H1 (cell line): ENCODE data around the gene CELA2A. TPM values are rescaled to one million over a fixed set of nuclear protein-coding genes. Genes with fewer than 3 reads are reported as not detected.

Experiments
- CTCF ChIA-PET: fragments of 300-600 bp; sonication (Branson Sonifier 250); formaldehyde crosslinking; loops from one replicate; lab custom pipeline; 2021; ENCODE audit not compliant: partially characterized antibody; lab: Charles Lee
- POLR2A ChIA-PET: fragments of 300-600 bp; sonication (Branson Sonifier 250); formaldehyde crosslinking; loops from one replicate; lab custom pipeline; 2021; ENCODE audit warnings: inconsistent platforms; ENCODE audit not compliant: partially characterized antibody; lab: Charles Lee
- DNase-seq, 2 experiments: peaks; one replicate each; pipeline versions ENCODE4 v3.0.0 to v3.0.0-alpha.2; 2010 to 2022; ENCODE audit warnings: low spot score in 2 of 2, low read depth in 1 of 2, mixed read lengths in 1 of 2
- FAIRE-seq: peaks from 2 replicates; lab custom pipeline; 2011; peaks lifted over from hg19 to GRCh38; lab: Jason Lieb, UNC
- H2AFZ ChIP-seq: 2 replicates; pipeline ENCODE4 v1.8.1; 2012; ENCODE audit warnings: low read length, inconsistent platforms
- H2AK5ac ChIP-seq: 2 replicates; pipeline ENCODE4 v1.6.1; 2013; ENCODE audit warnings: low read depth, low read length
- H2BK120ac ChIP-seq: replicated peaks from 2 replicates; pipeline ENCODE3; 2013; ENCODE audit warnings: low read depth, low read length, inconsistent platforms
- H2BK12ac ChIP-seq: 2 replicates; pipeline ENCODE4 v1.6.1; 2013; ENCODE audit warnings: low read depth, low read length
- H2BK15ac ChIP-seq: 2 replicates; pipeline ENCODE4 v1.6.1; 2013; ENCODE audit warnings: low read length
- H2BK20ac ChIP-seq: 2 replicates; pipeline ENCODE4 v1.6.1; 2013; ENCODE audit warnings: low read length
- H2BK5ac ChIP-seq: 2 replicates; pipeline ENCODE4 v1.6.1; 2013; ENCODE audit warnings: low read depth, low read length
- H3K14ac ChIP-seq: 2 replicates; pipeline ENCODE4 v1.6.1; 2013; ENCODE audit warnings: inconsistent platforms; ENCODE audit not compliant: insufficient read length
- H3K18ac ChIP-seq: 2 replicates; pipeline ENCODE4 v1.6.1; 2013; ENCODE audit warnings: low read length; ENCODE audit errors: extremely low read depth
- H3K23ac ChIP-seq: 2 replicates; pipeline ENCODE4 v1.6.1; 2013; ENCODE audit warnings: inconsistent platforms; ENCODE audit not compliant: insufficient read length
- H3K23me2 ChIP-seq: 2 replicates; pipeline ENCODE4 v1.6.1; 2013; ENCODE audit warnings: low read depth, low read length
- H3K27ac ChIP-seq: 2 replicates; pipeline ENCODE4 v1.6.1; 2011; ENCODE audit warnings: low read depth, low read length, inconsistent platforms
- H3K27me3 ChIP-seq, 4 experiments: replicated peaks in 1 of 4; 1 replicate in 1 of 4; 2 replicates in 3 of 4; pipeline versions ENCODE4 v1.6.1 to v1.8.1; 2011 to 2013; ENCODE audit warnings: low read length in 3 of 4, mild to moderate bottlenecking in 3 of 4, inconsistent platforms in 2 of 4, mixed read lengths in 2 of 4, moderate library complexity in 1 of 4; ENCODE audit not compliant: control insufficient read depth in 3 of 4, insufficient read depth in 3 of 4; ENCODE audit errors: extremely low read depth in 1 of 4
- H3K36me3 ChIP-seq, 4 experiments: 2 replicates each; pipeline versions ENCODE4 v1.6.1 to v1.8.1; 2011 to 2013; ENCODE audit warnings: mild to moderate bottlenecking in 4 of 4, low read length in 3 of 4, moderate library complexity in 2 of 4, control low read depth in 1 of 4, inconsistent platforms in 1 of 4; ENCODE audit not compliant: insufficient read depth in 4 of 4, control insufficient read depth in 2 of 4
- H3K4ac ChIP-seq: replicated peaks from 2 replicates; pipeline ENCODE3; 2013; ENCODE audit warnings: low read length, low read depth, mixed read lengths, inconsistent platforms; ENCODE audit not compliant: insufficient read length
- H3K4me1 ChIP-seq, 4 experiments: replicated peaks in 1 of 4; 1 replicate in 1 of 4; 2 replicates in 3 of 4; pipeline versions ENCODE4 v1.6.1 to v1.8.1; 2011 to 2013; ENCODE audit warnings: low read length in 3 of 4, inconsistent platforms in 2 of 4, mixed read lengths in 1 of 4; ENCODE audit not compliant: insufficient read depth in 4 of 4, control insufficient read depth in 3 of 4
- H3K4me2 ChIP-seq, 2 experiments: 2 replicates each; pipeline versions ENCODE4 v1.6.1 to v1.8.1; 2011 to 2013; ENCODE audit warnings: low read depth in 2 of 2, low read length in 2 of 2, control low read depth in 1 of 2, inconsistent platforms in 1 of 2, mild to moderate bottlenecking in 1 of 2; ENCODE audit not compliant: insufficient read depth in 1 of 2
- H3K4me3 ChIP-seq, 4 experiments: fragments of 200-600, 300-600 bp in 1 of 4; sonication (generic), shearing (Covaris generic), sonication (Bioruptor Twin) in 1 of 4; 2 replicates each; pipeline versions ENCODE4 v1.5.1 to v1.8.1; 2011 to 2016; ENCODE audit warnings: low read length in 4 of 4, low read depth in 3 of 4, control low read depth in 2 of 4, inconsistent platforms in 2 of 4, mild to moderate bottlenecking in 2 of 4, mixed read lengths in 1 of 4, moderate library complexity in 1 of 4; ENCODE audit not compliant: insufficient read depth in 2 of 4; ENCODE audit errors: extremely low read depth in 1 of 4
- H3K56ac ChIP-seq: replicated peaks from 2 replicates; pipeline ENCODE3; 2013; ENCODE audit warnings: low read depth, mild to moderate bottlenecking, mixed read lengths, low read length, inconsistent platforms; ENCODE audit not compliant: insufficient read length
- H3K79me1 ChIP-seq: 2 replicates; pipeline ENCODE4 v1.6.1; 2013; ENCODE audit warnings: low read depth, low read length, control low read depth
- H3K79me2 ChIP-seq, 2 experiments: 2 replicates each; pipeline versions ENCODE4 v1.6.1 to v1.8.1; 2012 to 2013; ENCODE audit warnings: low read length in 2 of 2, mild to moderate bottlenecking in 2 of 2, inconsistent platforms in 1 of 2; ENCODE audit not compliant: insufficient read depth in 2 of 2, control insufficient read depth in 1 of 2
- H3K9ac ChIP-seq, 4 experiments: replicated peaks in 1 of 4; 1 replicate in 1 of 4; 2 replicates in 3 of 4; pipeline versions ENCODE4 v1.6.1 to v1.8.1; 2011 to 2013; ENCODE audit warnings: low read depth in 3 of 4, low read length in 3 of 4, control low read depth in 2 of 4, mild to moderate bottlenecking in 2 of 4, moderate library complexity in 2 of 4, inconsistent platforms in 1 of 4; ENCODE audit errors: extremely low read depth in 1 of 4
- H3K9me3 ChIP-seq, 2 experiments: 2 replicates each; pipeline versions ENCODE4 v1.6.1 to v1.8.1; 2012 to 2013; ENCODE audit warnings: mild to moderate bottlenecking in 2 of 2, moderate library complexity in 2 of 2, control low read depth in 1 of 2, inconsistent platforms in 1 of 2, low read depth in 1 of 2, low read length in 1 of 2, mixed read lengths in 1 of 2; ENCODE audit not compliant: insufficient read depth in 2 of 2
- H4K20me1 ChIP-seq, 2 experiments: replicated peaks in 1 of 2; 2 replicates each; pipeline versions ENCODE3 to v1.8.1; 2011 to 2013; ENCODE audit warnings: inconsistent platforms in 2 of 2, low read length in 2 of 2, mild to moderate bottlenecking in 1 of 2; ENCODE audit not compliant: insufficient read depth in 2 of 2, control insufficient read depth in 1 of 2
- H4K5ac ChIP-seq: 2 replicates; pipeline ENCODE4 v1.6.1; 2013; ENCODE audit warnings: low read length, low read depth, mixed read lengths, inconsistent platforms; ENCODE audit not compliant: insufficient read length
- H4K8ac ChIP-seq: 2 replicates; pipeline ENCODE4 v1.8.0; 2013; ENCODE audit warnings: mild to moderate bottlenecking, moderate library complexity, low read length, inconsistent platforms; ENCODE audit not compliant: insufficient read depth; ENCODE audit errors: extremely low read depth
- H4K91ac ChIP-seq: replicated peaks from 2 replicates; pipeline ENCODE3; 2013; ENCODE audit warnings: low read length, mixed read lengths, inconsistent platforms; ENCODE audit not compliant: insufficient read length
- EP300 ChIP-seq, 2 experiments: IDR thresholded peaks; 1 replicate in 1 of 2; 2 replicates in 1 of 2; pipeline ENCODE4 v1.6.1; 2011 to 2012; ENCODE audit warnings: low read depth in 2 of 2, low read length in 2 of 2, mild to moderate bottlenecking in 2 of 2, borderline replicate concordance in 1 of 2, inconsistent platforms in 1 of 2, moderate library complexity in 1 of 2
- EZH2 ChIP-seq: fragments of 200-600 bp; sonication (generic); IDR thresholded peaks from 2 replicates; pipeline ENCODE4 v1.7.1; 2012; ENCODE audit warnings: low read depth, mild to moderate bottlenecking, moderate library complexity, low read length, inconsistent platforms; ENCODE audit not compliant: severe bottlenecking
- GABPA ChIP-seq: IDR thresholded peaks from 2 replicates; pipeline ENCODE4 v1.6.1; 2011; ENCODE audit warnings: mild to moderate bottlenecking, low read length, moderate library complexity, borderline replicate concordance; ENCODE audit not compliant: insufficient read depth
- RXRA ChIP-seq: IDR thresholded peaks from 2 replicates; pipeline ENCODE4 v1.6.1; 2011; ENCODE audit warnings: low read depth, mild to moderate bottlenecking, low read length, moderate library complexity; ENCODE audit not compliant: insufficient read depth
- SAP30 ChIP-seq: fragments of 300-600 bp; sonication (generic); IDR thresholded peaks from 2 replicates; pipeline ENCODE4 v1.7.1; 2012; ENCODE audit warnings: low read length, moderate library complexity, mild to moderate bottlenecking, inconsistent platforms; ENCODE audit not compliant: insufficient read depth, insufficient replicate concordance
- TCF12 ChIP-seq: IDR thresholded peaks from 2 replicates; pipeline ENCODE4 v1.6.1; 2011; ENCODE audit warnings: low read depth, mild to moderate bottlenecking, low read length
- WGBS, 2 experiments: shearing (Covaris generic) in 1 of 2; methylation state at CpG; one replicate each; pipeline versions ENCODE4 v1.1.6 to v1.1.7; 2013 to 2015; ENCODE audit warnings: low lambda C conversion rate in 2 of 2, mixed read lengths in 2 of 2, inconsistent platforms in 1 of 2, low coverage in 1 of 2, missing lambda C conversion rate in 1 of 2; ENCODE audit not compliant: insufficient replicate concordance in 2 of 2, insufficient coverage in 1 of 2, insufficient read length in 1 of 2; ENCODE audit errors: extremely low coverage in 1 of 2, missing lambda C conversion rate in 1 of 2; 5-methylcytosine and 5-hydroxymethylcytosine counted together
- polyA plus RNA-seq, 7 experiments: library from polyadenylated mRNA; depleted of rRNA in 3 of 7; stranded (reverse) in 5 of 7; unstranded in 2 of 7; fragments of >200 nt in 5 of 7; fragments of 200-250 nt in 2 of 7; gene quantifications; 1 replicate in 5 of 7; 2 replicates in 1 of 7; 4 replicates in 1 of 7; pipeline versions ENCODE4 v1.2.1 to v1.2.3, GENCODE V29; 2011 to 2013; ENCODE audit warnings: missing spikeins in 2 of 7, mixed read lengths in 2 of 7
- total RNA-seq: library from RNA; stranded (reverse); fragmentation: NEBNext Ultra II Directional; extraction: Animal tissue kit (Norgen Biotek cat#: 25700); gene quantifications from 2 replicates; pipeline ENCODE4 v1.2.1, GENCODE V29; 2021

Gene CELA2A
- total and polyA plus RNA-seq, 2 of the 8 experiments (the other 6 are each of a cell fraction or from before 2014, with no cell fraction given), result not detected

DNA sequence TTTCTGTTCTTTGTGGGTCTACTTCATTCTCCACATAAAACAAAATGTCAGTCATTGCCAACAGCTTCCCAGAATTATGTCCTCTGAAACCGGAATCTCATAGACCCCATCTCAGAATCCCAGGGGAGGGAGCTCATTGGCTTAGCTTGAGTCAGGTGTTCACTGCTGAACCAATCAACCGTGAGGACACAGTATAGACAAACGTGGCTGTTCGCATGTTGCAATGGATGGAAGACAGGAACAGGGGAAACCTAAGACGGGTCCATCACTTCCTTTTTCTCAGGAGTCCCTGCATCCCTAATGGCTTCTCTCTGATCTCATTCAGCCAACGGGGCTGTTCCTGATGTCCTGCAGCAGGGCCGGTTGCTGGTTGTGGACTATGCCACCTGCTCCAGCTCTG, 9.1 kb downstream of the CELA2A start:
- Histone ChIP-seq H2BK20ac (no peak overlapping the region), H3K9me3 (no peaks in the 10 kb centered on the region), H4K8ac (no peak overlapping the region), H2BK15ac (no peak overlapping the region), H3K79me2 (no peaks in the 10 kb centered on the region), H2BK12ac (no peak overlapping the region), H2AK5ac (no peak overlapping the region), H2AFZ (no peak overlapping the region), H2BK5ac (no peak overlapping the region), H3K4me2 (no peak overlapping the region), H3K27me3 (no peaks in the 10 kb centered on the region), H3K4me3 (no peak overlapping the region), H3K18ac (no peak overlapping the region), H3K9ac (no peak overlapping the region), H3K14ac (no peak overlapping the region), H4K20me1 (peaks cover 0 to 2% of the 10 kb centered on the region in 2 experiments), H3K56ac (no peak overlapping the region), H3K23me2 (no peaks in the 10 kb centered on the region), H4K91ac (no peak overlapping the region), H3K4ac (no peak overlapping the region), H3K79me1 (no peaks in the 10 kb centered on the region), H4K5ac (no peak overlapping the region), H3K23ac (no peak overlapping the region), H3K27ac (no peak overlapping the region), H3K4me1 (no peaks in the 10 kb centered on the region), H3K36me3 (no peaks in the 10 kb centered on the region), H2BK120ac (no peak overlapping the region)
- TF ChIP-seq EP300 (IDR thresholded peaks at IDR 0.05; ENCODE audit: borderline replicate concordance in 1 of 2, low read depth in 2 of 2, low read length in 2 of 2), result no peak
- no peak for TF ChIP-seq TCF12
- TF ChIP-seq GABPA, result no peak
- TF ChIP-seq EZH2, result no peak
- TF ChIP-seq RXRA, result no peak
- no peak for TF ChIP-seq SAP30
- CTCF ChIA-PET, result interaction anchor here (0.7 to 0.8 kb wide), 2 partner anchors 36 to 140 kb away, joined by 3 read pairs; no protein-coding TSS in a partner anchor
- POLR2A ChIA-PET, result no interaction called here
- DNase-seq (no peak), FAIRE-seq (no peak)
- 84% methylated on average over 7 of the region's 7 CpGs; no CpG with 5 or more reads in 1 of the 2 experiments for WGBS, 2 experiments
